Left ventricle myocardium inferior (tissue), 1 donor: ENCODE data around the gene SS18L1. TPM values are rescaled to one million over a fixed set of nuclear protein-coding genes. Genes with fewer than 3 reads are reported as not detected.

Source experiments
- DNase-seq: peaks from one replicate; pipeline ENCODE4 v3.0.0-alpha.2; 2020
- H3K27ac ChIP-seq: fragments of 200-600 bp; replicated peaks from 2 replicates; pipeline ENCODE4 v1.8.0; 2021
- H3K27me3 ChIP-seq: fragments of 200-600 bp; 2 replicates; pipeline ENCODE4 v1.8.0; 2021; ENCODE audit warnings: low read depth
- H3K36me3 ChIP-seq: fragments of 200-600 bp; 2 replicates; pipeline ENCODE4 v1.8.0; 2021
- H3K4me1 ChIP-seq: fragments of 200-600 bp; 2 replicates; pipeline ENCODE4 v1.8.0; 2021
- H3K4me3 ChIP-seq: fragments of 200-600 bp; 2 replicates; pipeline ENCODE4 v1.8.0; 2021; ENCODE audit warnings: mild to moderate bottlenecking, moderate library complexity
- H3K9me3 ChIP-seq: fragments of 200-600 bp; replicated peaks from 2 replicates; pipeline ENCODE4 v1.8.0; 2021
- intact Hi-C: fragments of 100-400 bp; cut with micrococcal nuclease; formaldehyde crosslinking; loops from one replicate; pipeline ENCODE4 v1.11.0; 2022
- total RNA-seq: library from RNA; stranded (reverse); fragmentation: NEBNext Ultra II Directional; extraction: Animal tissue kit (Norgen Biotek cat#: 25700); gene quantifications from one replicate; pipeline ENCODE4 v1.2.1, GENCODE V29; 2021
- TF ChIP-seq, protein P1 (sequence below): fragments of 200-600 bp; IDR thresholded peaks from 2 replicates; pipeline ENCODE4 v1.8.0; 2021; ENCODE audit warnings: antibody characterized with exemption, mild to moderate bottlenecking, borderline replicate concordance
- donor health status: DM: no; HTN: yes; CAD: no; lungs with severe emphysema.

Gene SS18L1
- total RNA-seq, 1 donor from 2014 or later, result 9.0 TPM

DNA sequence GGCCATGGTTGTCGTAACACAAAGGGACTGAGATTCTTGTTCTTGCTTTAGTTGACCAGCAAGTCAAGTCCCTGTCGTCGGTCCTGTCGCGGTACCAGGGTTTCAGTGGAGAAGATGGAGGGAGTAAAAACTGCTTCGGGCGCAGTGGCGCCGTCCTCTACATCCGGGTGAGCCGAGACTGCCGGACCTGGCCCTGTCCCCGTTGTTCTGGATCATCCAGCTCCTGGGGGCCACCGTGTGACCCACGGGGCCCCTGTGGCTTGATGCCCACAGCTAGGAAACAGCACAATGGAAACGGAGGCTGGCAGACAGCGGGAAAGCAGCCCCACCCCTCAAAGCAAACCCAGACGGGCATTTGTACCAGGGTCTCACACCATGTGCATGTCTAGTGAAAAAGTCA is 54.2 kb downstream of the SS18L1 start:
- intact Hi-C loops, result no loop called here
- DNase-seq, result no peak
- TF ChIP-seq, protein P1, sequence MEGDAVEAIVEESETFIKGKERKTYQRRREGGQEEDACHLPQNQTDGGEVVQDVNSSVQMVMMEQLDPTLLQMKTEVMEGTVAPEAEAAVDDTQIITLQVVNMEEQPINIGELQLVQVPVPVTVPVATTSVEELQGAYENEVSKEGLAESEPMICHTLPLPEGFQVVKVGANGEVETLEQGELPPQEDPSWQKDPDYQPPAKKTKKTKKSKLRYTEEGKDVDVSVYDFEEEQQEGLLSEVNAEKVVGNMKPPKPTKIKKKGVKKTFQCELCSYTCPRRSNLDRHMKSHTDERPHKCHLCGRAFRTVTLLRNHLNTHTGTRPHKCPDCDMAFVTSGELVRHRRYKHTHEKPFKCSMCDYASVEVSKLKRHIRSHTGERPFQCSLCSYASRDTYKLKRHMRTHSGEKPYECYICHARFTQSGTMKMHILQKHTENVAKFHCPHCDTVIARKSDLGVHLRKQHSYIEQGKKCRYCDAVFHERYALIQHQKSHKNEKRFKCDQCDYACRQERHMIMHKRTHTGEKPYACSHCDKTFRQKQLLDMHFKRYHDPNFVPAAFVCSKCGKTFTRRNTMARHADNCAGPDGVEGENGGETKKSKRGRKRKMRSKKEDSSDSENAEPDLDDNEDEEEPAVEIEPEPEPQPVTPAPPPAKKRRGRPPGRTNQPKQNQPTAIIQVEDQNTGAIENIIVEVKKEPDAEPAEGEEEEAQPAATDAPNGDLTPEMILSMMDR, result no peak
- Histone ChIP-seq H3K36me3 (peaks cover 91% of the 10 kb centered on the region), H3K27me3 (no peaks in the 10 kb centered on the region), H3K27ac (no peak overlapping the region), H3K9me3 (no peaks in the 10 kb centered on the region), H3K4me3 (no peak overlapping the region), H3K4me1 (peaks cover 5% of the 10 kb centered on the region)

DNA sequence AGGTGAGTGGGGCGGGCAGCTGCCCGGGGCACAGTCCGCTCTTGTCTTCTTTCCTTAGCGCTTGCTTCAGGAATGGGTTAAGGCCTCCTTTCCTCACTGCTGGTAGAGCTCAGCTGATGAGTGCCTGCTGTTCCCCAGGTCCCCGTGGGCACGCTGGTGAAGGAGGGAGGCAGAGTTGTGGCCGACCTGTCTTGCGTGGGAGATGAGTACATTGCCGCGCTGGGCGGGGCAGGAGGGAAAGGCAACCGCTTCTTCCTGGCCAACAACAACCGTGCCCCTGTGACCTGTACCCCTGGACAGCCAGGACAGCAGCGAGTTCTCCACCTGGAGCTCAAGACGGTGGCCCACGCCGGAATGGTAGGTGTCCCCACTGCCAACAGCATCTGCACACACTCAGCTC is 54.9 kb downstream of the SS18L1 start:
- DNase-seq, result no peak
- H3K36me3 ChIP-seq, result peaks cover 94% of the 10 kb centered on the region
- intact Hi-C loops, result no loop called here

DNA sequence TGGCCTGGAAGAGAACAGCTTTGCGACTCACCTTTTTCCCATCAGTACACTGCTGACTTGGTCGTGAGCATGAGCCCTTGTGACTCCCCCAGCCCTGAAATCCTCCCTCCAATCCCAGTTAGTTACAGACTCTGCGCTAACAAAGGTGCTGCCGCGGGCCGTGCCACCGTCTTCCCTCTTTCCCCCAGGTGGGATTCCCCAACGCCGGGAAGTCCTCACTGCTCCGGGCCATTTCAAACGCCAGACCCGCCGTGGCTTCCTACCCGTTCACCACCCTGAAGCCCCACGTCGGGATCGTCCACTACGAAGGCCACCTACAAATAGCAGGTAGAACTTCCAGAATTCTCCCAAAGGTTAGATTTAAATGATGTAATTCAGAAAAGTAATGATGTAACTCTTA is 55.4 kb downstream of the SS18L1 start:
- no peak for DNase-seq
- H3K27me3 ChIP-seq, result no peaks in the 10 kb centered on the region
- intact Hi-C loops, result no loop called here
- peaks cover 91% of the 10 kb centered on the region for H3K36me3 ChIP-seq
- H3K4me3 ChIP-seq, result no peak overlapping the region
- no peaks in the 10 kb centered on the region for H3K4me1 ChIP-seq
- H3K27ac ChIP-seq, result no peak overlapping the region
- no peaks in the 10 kb centered on the region for H3K9me3 ChIP-seq
- TF ChIP-seq, protein P1, result no peak

More for the DNA sequence above, 54.9 kb downstream of the SS18L1 start:
- H3K9me3 ChIP-seq, result no peaks in the 10 kb centered on the region
- no peak overlapping the region for H3K4me3 ChIP-seq
- TF ChIP-seq, protein P1, result no peak
- no peaks in the 10 kb centered on the region for H3K4me1 ChIP-seq
- H3K27ac ChIP-seq, result no peak overlapping the region
- no peaks in the 10 kb centered on the region for H3K27me3 ChIP-seq

DNA sequence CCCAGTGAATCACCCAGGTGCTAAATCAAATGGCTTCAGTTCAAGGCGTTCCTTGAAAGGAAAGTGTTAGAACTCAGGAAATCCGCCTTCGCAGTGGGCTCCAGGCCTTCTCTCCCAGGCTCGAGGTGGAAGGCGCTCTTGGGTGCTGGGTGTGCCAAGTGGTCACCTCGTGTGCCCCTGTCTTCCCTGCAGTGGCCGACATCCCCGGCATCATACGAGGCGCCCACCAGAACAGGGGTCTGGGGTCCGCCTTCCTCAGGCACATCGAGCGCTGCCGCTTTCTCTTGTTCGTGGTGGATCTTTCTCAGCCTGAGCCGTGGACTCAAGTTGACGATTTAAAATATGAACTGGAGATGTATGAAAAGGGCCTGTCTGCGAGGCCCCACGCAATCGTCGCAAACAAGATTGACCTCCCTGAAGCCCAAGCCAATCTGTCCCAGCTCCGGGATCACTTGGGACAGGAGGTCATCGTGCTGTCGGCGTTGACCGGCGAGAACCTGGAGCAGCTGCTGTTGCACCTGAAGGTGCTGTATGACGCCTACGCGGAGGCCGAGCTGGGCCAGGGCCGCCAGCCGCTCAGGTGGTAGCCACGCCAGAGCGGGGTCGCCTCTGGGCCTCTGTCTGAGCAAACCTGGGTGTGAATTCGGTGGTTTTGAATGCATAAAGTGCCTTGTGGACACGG is 57.1 kb downstream of the SS18L1 start:
- no peaks in the 10 kb centered on the region for H3K4me1 ChIP-seq
- H3K4me3 ChIP-seq, result no peak overlapping the region
- intact Hi-C loops, result no loop called here
- H3K27me3 ChIP-seq, result no peaks in the 10 kb centered on the region
- no peaks in the 10 kb centered on the region for H3K9me3 ChIP-seq
- TF ChIP-seq, protein P1, result no peak
- H3K27ac ChIP-seq, result no peak overlapping the region
- no peak for DNase-seq
- H3K36me3 ChIP-seq, result peaks cover 77% of the 10 kb centered on the region

DNA sequence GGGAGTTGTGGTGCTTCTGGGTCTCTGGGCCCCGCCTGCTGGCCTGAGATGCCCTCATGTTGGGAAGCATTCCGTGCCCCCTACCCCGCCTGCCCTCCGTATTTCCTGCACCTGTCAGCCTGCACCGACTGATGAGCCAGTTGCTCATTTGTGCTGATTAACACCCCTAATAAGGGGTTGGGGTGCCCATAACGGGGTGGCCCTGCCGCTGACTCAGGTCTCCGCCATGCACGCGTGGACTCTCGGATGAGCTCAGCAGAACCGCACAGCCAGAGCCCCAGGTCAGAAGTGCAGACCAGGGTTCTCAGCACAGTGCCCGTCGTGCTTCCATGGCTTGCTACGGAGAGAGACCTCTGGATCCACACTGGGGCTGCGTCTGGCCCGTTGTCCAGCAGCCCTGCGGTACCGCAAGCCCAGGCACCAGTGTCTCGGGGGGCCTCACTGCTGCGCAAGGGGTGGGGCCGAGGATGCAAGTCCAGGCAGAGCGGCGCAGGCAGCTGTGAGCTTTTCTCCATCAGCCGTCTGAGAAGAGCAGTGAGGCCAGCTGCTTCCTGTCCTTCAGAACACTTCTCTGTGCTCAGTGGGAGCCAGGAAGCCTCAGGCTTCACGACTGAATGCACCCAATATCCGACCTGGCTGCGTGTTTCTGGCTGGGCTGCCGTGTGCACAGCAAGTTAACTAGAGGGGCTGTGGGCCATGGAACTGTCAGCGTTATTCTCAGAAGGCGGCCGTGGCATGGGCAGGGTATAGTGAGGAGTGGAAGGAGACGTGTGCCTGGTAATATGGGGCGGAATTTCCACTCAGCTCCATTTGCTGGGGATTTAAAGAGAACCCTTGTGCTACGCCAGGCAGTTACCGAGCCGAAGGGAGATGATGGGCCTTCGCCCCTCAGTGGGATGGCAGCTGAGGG is 57.9 kb downstream of the SS18L1 start:
- no peak for DNase-seq

More for the DNA sequence above, 57.9 kb downstream of the SS18L1 start:
- intact Hi-C loops, result no loop called here
- no peak overlapping the region for H3K27ac ChIP-seq
- peaks cover 70% of the 10 kb centered on the region for H3K36me3 ChIP-seq
- TF ChIP-seq, protein P1, result no peak
- no peaks in the 10 kb centered on the region for H3K27me3 ChIP-seq
- no peaks in the 10 kb centered on the region for H3K9me3 ChIP-seq
- no peak overlapping the region for H3K4me3 ChIP-seq
- H3K4me1 ChIP-seq, result no peaks in the 10 kb centered on the region
